HepG2 (cell line): ENCODE results near the gene TNFRSF11A. TPM values are rescaled to one million over a fixed set of nuclear protein-coding genes. Genes with fewer than 3 reads are reported as not detected.

Experiments used
- HHEX ChIP-seq: IDR thresholded peaks from 2 replicates; pipeline ENCODE4 v1.6.1; 2016; ENCODE audit warnings: control low read depth
- KLF16 ChIP-seq, 2 experiments: sonication (generic) in 1 of 2; formaldehyde crosslinking in 1 of 2; IDR thresholded peaks; 2 replicates each; pipeline versions ENCODE4 v1.6.1 to v1.8.0; 2016 to 2023; ENCODE audit warnings: missing genetic modification reagents in 2 of 2, missing compliant biosample characterization in 1 of 2
- NFYB ChIP-seq: sonication (generic); formaldehyde crosslinking; IDR thresholded peaks from 2 replicates; pipeline ENCODE4 v1.4.0; 2020; ENCODE audit warnings: missing genetic modification reagents
- RCOR2 ChIP-seq: IDR thresholded peaks from 2 replicates; pipeline ENCODE4 v1.6.1; 2016; ENCODE audit warnings: missing biosample characterization, missing genetic modification reagents
- RXRA ChIP-seq: sonication (generic); formaldehyde crosslinking; IDR thresholded peaks from 2 replicates; pipeline ENCODE4 v1.5.1; 2020; ENCODE audit warnings: missing genetic modification reagents
- ZNF17 ChIP-seq: sonication (generic); formaldehyde crosslinking; IDR thresholded peaks from 2 replicates; pipeline ENCODE4 v1.5.0; 2020; ENCODE audit warnings: mild to moderate bottlenecking, missing genetic modification reagents
- ZNF253 ChIP-seq: sonication (generic); formaldehyde crosslinking; IDR thresholded peaks from 2 replicates; pipeline ENCODE4 v1.8.0; 2022; ENCODE audit warnings: mild to moderate bottlenecking, missing genetic modification reagents, borderline replicate concordance
- ZNF256 ChIP-seq: sonication (generic); formaldehyde crosslinking; conservative IDR thresholded peaks from 2 replicates; pipeline ENCODE4 v1.4.0; 2020; ENCODE audit warnings: missing genetic modification reagents
- ZNF512B ChIP-seq: sonication (generic); formaldehyde crosslinking; IDR thresholded peaks from 2 replicates; pipeline ENCODE4 v1.5.1; 2020; ENCODE audit warnings: missing genetic modification reagents, mild to moderate bottlenecking, borderline replicate concordance
- ZNF776 ChIP-seq: sonication (generic); formaldehyde crosslinking; IDR thresholded peaks from 2 replicates; pipeline ENCODE4 v1.4.0; 2020; ENCODE audit warnings: mild to moderate bottlenecking, missing genetic modification reagents
- polyA plus RNA-seq, 8 experiments: library from polyadenylated mRNA; depleted of rRNA in 3 of 8; stranded (reverse) in 7 of 8; unstranded in 1 of 8; fragments of >200 nt; fragmentation: Illumina TruSeq in 4 of 8; extraction: Trizol in 4 of 8; gene quantifications; 2 replicates each; pipeline versions ENCODE4 v1.2.1 to v1.2.3, GENCODE V29; 2011 to 2016; ENCODE audit warnings: low read depth in 4 of 8, missing spikeins in 1 of 8, mixed read lengths in 1 of 8; ENCODE audit not compliant: insufficient read depth in 1 of 8
- total RNA-seq, 5 experiments: library from RNA; depleted of rRNA; stranded (reverse); fragments of >200 nt; fragmentation: Illumina TruSeq; extraction: Trizol; gene quantifications; 2 replicates each; pipeline ENCODE4 v1.2.3, GENCODE V29; 2016; ENCODE audit warnings: low read depth in 1 of 5
- TF ChIP-seq, protein P1 (sequence below): sonication (generic); formaldehyde crosslinking; IDR thresholded peaks from 2 replicates; pipeline ENCODE4 v1.4.0; 2020; ENCODE audit warnings: mild to moderate bottlenecking, missing genetic modification reagents

Gene TNFRSF11A
- total and polyA plus RNA-seq, 2 of the 13 experiments (the other 11 are each of a cell fraction or from before 2014, with no cell fraction given) = 4.6 to 6.4 TPM

- TF ChIP-seq RXRA (CRISPR knock-in tag) (no peak), KLF16 (CRISPR knock-in tag; IDR thresholded peaks at IDR 0.05) (no peak), ZNF256 (CRISPR knock-in tag) (no peak), ZNF776 (CRISPR knock-in tag) (no peak), ZNF17 (no peak), ZNF512B (CRISPR knock-in tag) (no peak), ZNF253 (CRISPR knock-in tag) (no peak), RCOR2 (no peak), HHEX (CRISPR knock-in tag) (no peak), NFYB (no peak)
- TF ChIP-seq, protein P1, sequence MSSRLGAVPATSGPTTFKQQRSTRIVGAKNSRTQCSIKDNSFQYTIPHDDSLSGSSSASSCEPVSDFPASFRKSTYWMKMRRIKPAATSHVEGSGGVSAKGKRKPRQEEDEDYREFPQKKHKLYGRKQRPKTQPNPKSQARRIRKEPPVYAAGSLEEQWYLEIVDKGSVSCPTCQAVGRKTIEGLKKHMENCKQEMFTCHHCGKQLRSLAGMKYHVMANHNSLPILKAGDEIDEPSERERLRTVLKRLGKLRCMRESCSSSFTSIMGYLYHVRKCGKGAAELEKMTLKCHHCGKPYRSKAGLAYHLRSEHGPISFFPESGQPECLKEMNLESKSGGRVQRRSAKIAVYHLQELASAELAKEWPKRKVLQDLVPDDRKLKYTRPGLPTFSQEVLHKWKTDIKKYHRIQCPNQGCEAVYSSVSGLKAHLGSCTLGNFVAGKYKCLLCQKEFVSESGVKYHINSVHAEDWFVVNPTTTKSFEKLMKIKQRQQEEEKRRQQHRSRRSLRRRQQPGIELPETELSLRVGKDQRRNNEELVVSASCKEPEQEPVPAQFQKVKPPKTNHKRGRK (CRISPR knock-in tag) = no peak
These were observed 42.9 kb upstream of the TNFRSF11A start (continued) for GRCh38 chr18:62282188-62282629.
